ENCODE measurements around the gene GRIK3.

Gene GRIK3

GRCh38 chr1:36871146-36871971 is 163.0 kb downstream of the GRIK3 start:
- DNase-seq = no peak

- DNase-seq = no peak
Observed at GRCh38 chr1:36869826-36870225, 164.5 kb downstream of the GRIK3 start.

GRCh38 chr1:36869054-36869453 is 165.3 kb downstream of the GRIK3 start:
- DNase-seq = no peak

- DNase-seq = no peak
Observed at GRCh38 chr1:36867575-36867974, 166.7 kb downstream of the GRIK3 start.

- DNase-seq = no peak
Observed at GRCh38 chr1:36866169-36866814, 168.0 kb downstream of the GRIK3 start.

- DNase-seq = no peak
Observed at GRCh38 chr1:36865602-36865900, 168.8 kb downstream of the GRIK3 start.

- no peak for DNase-seq
Observed at GRCh38 chr1:36864823-36865601, 169.3 kb downstream of the GRIK3 start.

GRCh38 chr1:36864182-36864822 is 170.0 kb downstream of the GRIK3 start:
- no peak for DNase-seq

GRCh38 chr1:36863500-36863899 is 170.8 kb downstream of the GRIK3 start:
- no peak for DNase-seq

GRCh38 chr1:36863061-36863460 is 171.3 kb downstream of the GRIK3 start:
- no peak for DNase-seq

- DNase-seq = no peak
Observed at GRCh38 chr1:36861375-36861774, 172.9 kb downstream of the GRIK3 start.

- no peak for DNase-seq
Observed at GRCh38 chr1:36859926-36860325, 174.4 kb downstream of the GRIK3 start.

GRCh38 chr1:36858981-36859380 is 175.3 kb downstream of the GRIK3 start:
- no peak for DNase-seq

- no peak for DNase-seq
Observed at GRCh38 chr1:36858553-36858952, 175.8 kb downstream of the GRIK3 start.

- DNase-seq = no peak
Observed at GRCh38 chr1:36857754-36858153, 176.6 kb downstream of the GRIK3 start.

GRCh38 chr1:36855699-36856494 is 178.4 kb downstream of the GRIK3 start:
- DNase-seq = no peak

GRCh38 chr1:36853638-36854037 is 180.7 kb downstream of the GRIK3 start:
- DNase-seq = no peak

GRCh38 chr1:36852586-36852985 is 181.7 kb downstream of the GRIK3 start:
- DNase-seq = no peak

GRCh38 chr1:36851595-36851994 is 182.7 kb downstream of the GRIK3 start:
- DNase-seq = no peak

GRCh38 chr1:36851087-36851486 is 183.2 kb downstream of the GRIK3 start:
- no peak for DNase-seq

GRCh38 chr1:36849956-36850355 is 184.4 kb downstream of the GRIK3 start:
- DNase-seq = no peak

GRCh38 chr1:36847761-36848160 is 186.6 kb downstream of the GRIK3 start:
- no peak for DNase-seq

- no peak for DNase-seq
Observed at GRCh38 chr1:36847186-36847585, 187.1 kb downstream of the GRIK3 start.
